ENCODE results near the gene CFAP299.

DNA sequence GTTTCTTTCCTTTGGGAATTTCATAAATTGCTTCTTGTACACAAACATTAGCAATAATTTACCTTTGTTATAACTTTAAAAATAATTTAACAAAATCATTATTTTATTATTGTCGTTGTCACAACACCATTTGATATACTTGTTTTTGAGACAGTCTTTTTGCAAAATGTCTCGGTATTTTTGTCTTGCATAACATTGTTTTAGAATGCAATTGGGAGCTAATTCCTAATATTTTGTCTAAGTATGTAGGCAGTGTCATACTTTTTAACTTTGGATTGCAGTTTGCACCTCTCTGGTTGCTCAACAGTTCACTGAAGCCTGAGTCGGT lies 340 bp upstream of the CFAP299 start:
- TF ChIP-seq, protein P1, sequence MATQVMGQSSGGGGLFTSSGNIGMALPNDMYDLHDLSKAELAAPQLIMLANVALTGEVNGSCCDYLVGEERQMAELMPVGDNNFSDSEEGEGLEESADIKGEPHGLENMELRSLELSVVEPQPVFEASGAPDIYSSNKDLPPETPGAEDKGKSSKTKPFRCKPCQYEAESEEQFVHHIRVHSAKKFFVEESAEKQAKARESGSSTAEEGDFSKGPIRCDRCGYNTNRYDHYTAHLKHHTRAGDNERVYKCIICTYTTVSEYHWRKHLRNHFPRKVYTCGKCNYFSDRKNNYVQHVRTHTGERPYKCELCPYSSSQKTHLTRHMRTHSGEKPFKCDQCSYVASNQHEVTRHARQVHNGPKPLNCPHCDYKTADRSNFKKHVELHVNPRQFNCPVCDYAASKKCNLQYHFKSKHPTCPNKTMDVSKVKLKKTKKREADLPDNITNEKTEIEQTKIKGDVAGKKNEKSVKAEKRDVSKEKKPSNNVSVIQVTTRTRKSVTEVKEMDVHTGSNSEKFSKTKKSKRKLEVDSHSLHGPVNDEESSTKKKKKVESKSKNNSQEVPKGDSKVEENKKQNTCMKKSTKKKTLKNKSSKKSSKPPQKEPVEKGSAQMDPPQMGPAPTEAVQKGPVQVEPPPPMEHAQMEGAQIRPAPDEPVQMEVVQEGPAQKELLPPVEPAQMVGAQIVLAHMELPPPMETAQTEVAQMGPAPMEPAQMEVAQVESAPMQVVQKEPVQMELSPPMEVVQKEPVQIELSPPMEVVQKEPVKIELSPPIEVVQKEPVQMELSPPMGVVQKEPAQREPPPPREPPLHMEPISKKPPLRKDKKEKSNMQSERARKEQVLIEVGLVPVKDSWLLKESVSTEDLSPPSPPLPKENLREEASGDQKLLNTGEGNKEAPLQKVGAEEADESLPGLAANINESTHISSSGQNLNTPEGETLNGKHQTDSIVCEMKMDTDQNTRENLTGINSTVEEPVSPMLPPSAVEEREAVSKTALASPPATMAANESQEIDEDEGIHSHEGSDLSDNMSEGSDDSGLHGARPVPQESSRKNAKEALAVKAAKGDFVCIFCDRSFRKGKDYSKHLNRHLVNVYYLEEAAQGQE (IDR thresholded peaks at IDR 0.05; ENCODE audit: low read depth): no peak
- TF ChIP-seq YY1 (IDR thresholded peaks at IDR 0.05; ENCODE audit: low read depth): no peak
- no peak for TF ChIP-seq RAD21 (IDR thresholded peaks at IDR 0.05; ENCODE audit: low read depth)
- no peak for TF ChIP-seq TAF1 (IDR thresholded peaks at IDR 0.05; ENCODE audit: low read depth)
- TF ChIP-seq ZBTB7A (IDR thresholded peaks at IDR 0.05; ENCODE audit: low read depth): no peak

Measured in Ishikawa (cell line).